Prostate gland (tissue), 2 donors: ENCODE data around the gene TRAPPC12.

Experiments used
- CTCF ChIP-seq, 4 experiments: fragments of 200-600 bp in 2 of 4; fragments of 450-650 bp in 2 of 4; sonication (generic) in 2 of 4; IDR thresholded peaks; 1 replicate in 3 of 4; 2 replicates in 1 of 4; pipeline ENCODE4 v1.5.1; 2016 to 2019; ENCODE audit warnings: antibody characterized with exemption in 4 of 4, mild to moderate bottlenecking in 2 of 4, moderate library complexity in 2 of 4
- POLR2A ChIP-seq: fragments of 450-650 bp; IDR thresholded peaks from one replicate; pipeline ENCODE4 v1.6.1; 2016; ENCODE audit warnings: antibody characterized with exemption, mild to moderate bottlenecking

GRCh38 chr2:3404349-3404894 lies 24.9 kb downstream of the TRAPPC12 start:
- TF ChIP-seq CTCF (IDR thresholded peaks at IDR 0.05) (no peak), POLR2A (no peak)
